ENCODE measurements around the gene GMDS.

GMDS gene

GRCh38 chr6:1787894-1788293 lies 457.5 kb downstream of the GMDS start:
- no peaks in the 10 kb centered on the region for H3K9me3 ChIP-seq (ENCODE audit: control insufficient read depth, low read length)
- no peak overlapping the region for H3K4me2 ChIP-seq (ENCODE audit: low read length)
- no peak overlapping the region for H3K27ac ChIP-seq
- H3K9ac ChIP-seq, result no peak overlapping the region
- H3K27me3 ChIP-seq (ENCODE audit: control insufficient read depth, insufficient read depth, low read length), result no peaks in the 10 kb centered on the region
- no peak overlapping the region for H2AFZ ChIP-seq
- H3K36me3 ChIP-seq (ENCODE audit: control insufficient read depth, insufficient read depth, low read length), result no peaks in the 10 kb centered on the region
- H3K4me3 ChIP-seq (ENCODE audit: low read depth, low read length), result no peak overlapping the region
- TF ChIP-seq CTCF (IDR thresholded peaks at IDR 0.05), result no peak
- H3K4me1 ChIP-seq, result no peaks in the 10 kb centered on the region
- no peaks in the 10 kb centered on the region for H3K79me2 ChIP-seq

- Histone ChIP-seq H3K4me2 (ENCODE audit: low read length) (no peak overlapping the region), H3K27ac (no peak overlapping the region), H3K9me3 (ENCODE audit: control insufficient read depth, low read length) (no peaks in the 10 kb centered on the region), H2AFZ (no peak overlapping the region), H3K79me2 (no peaks in the 10 kb centered on the region), H3K36me3 (ENCODE audit: control insufficient read depth, insufficient read depth, low read length) (no peaks in the 10 kb centered on the region), H3K27me3 (ENCODE audit: control insufficient read depth, insufficient read depth, low read length) (no peaks in the 10 kb centered on the region), H3K4me1 (no peaks in the 10 kb centered on the region), H3K4me3 (ENCODE audit: low read depth, low read length) (no peak overlapping the region), H3K9ac (no peak overlapping the region)
- no peak for TF ChIP-seq CTCF (IDR thresholded peaks at IDR 0.05)
Observed at GRCh38 chr6:1786455-1787453, 458.7 kb downstream of the GMDS start.

- no peaks in the 10 kb centered on the region for H3K4me1 ChIP-seq
- H3K27ac ChIP-seq, result no peak overlapping the region
Observed at GRCh38 chr6:1784422-1784884, 461.0 kb downstream of the GMDS start.

GRCh38 chr6:1781817-1782184 lies 463.6 kb downstream of the GMDS start:
- TF ChIP-seq CTCF (IDR thresholded peaks at IDR 0.05), result no peak
- Histone ChIP-seq H3K79me2 (no peaks in the 10 kb centered on the region), H3K36me3 (ENCODE audit: control insufficient read depth, insufficient read depth, low read length) (no peaks in the 10 kb centered on the region), H3K4me1 (no peaks in the 10 kb centered on the region), H3K27ac (no peak overlapping the region), H3K9me3 (ENCODE audit: control insufficient read depth, low read length) (no peaks in the 10 kb centered on the region), H3K4me3 (ENCODE audit: low read depth, low read length) (no peak overlapping the region), H3K9ac (no peak overlapping the region), H3K27me3 (ENCODE audit: control insufficient read depth, insufficient read depth, low read length) (no peaks in the 10 kb centered on the region), H3K4me2 (ENCODE audit: low read length) (no peak overlapping the region), H2AFZ (no peak overlapping the region)

More at GRCh38 chr6:1784422-1784884, 461.0 kb downstream of the GMDS start:
- Histone ChIP-seq H3K4me3 (ENCODE audit: low read depth, low read length) (no peak overlapping the region), H3K27me3 (ENCODE audit: control insufficient read depth, insufficient read depth, low read length) (no peaks in the 10 kb centered on the region), H3K9me3 (ENCODE audit: control insufficient read depth, low read length) (no peaks in the 10 kb centered on the region), H2AFZ (no peak overlapping the region), H3K4me2 (ENCODE audit: low read length) (no peak overlapping the region), H3K36me3 (ENCODE audit: control insufficient read depth, insufficient read depth, low read length) (no peaks in the 10 kb centered on the region), H3K79me2 (no peaks in the 10 kb centered on the region), H3K9ac (no peak overlapping the region)
- no peak for TF ChIP-seq CTCF (IDR thresholded peaks at IDR 0.05)
